ENCODE measurements around the gene APBA2.

GRCh38 chr15:28995705-28996104, 109.9 kb downstream of the APBA2 start:
- TF ChIP-seq CTCF (optimal IDR thresholded peaks at IDR 0.05 in 1 of 3, IDR thresholded peaks at IDR 0.05 in 1 of 3, conservative IDR thresholded peaks at IDR 0.05 in 1 of 3; ENCODE audit: extremely low read depth in 1 of 3, insufficient read depth in 2 of 3, low read length in 3 of 3) (no peak), EZH2 (IDR thresholded peaks at IDR 0.05; ENCODE audit: low read length) (no peak)
